ENCODE data around the gene PCSK5.

PCSK5 gene

GRCh38 chr9:75990576-75991304 lies 100.3 kb downstream of the PCSK5 start:
- no peak for DNase-seq (ENCODE audit: extremely low read depth, insufficient read length)

GRCh38 chr9:75992482-75993206 lies 102.2 kb downstream of the PCSK5 start:
- no peak for DNase-seq (ENCODE audit: extremely low read depth, insufficient read length)
- no peaks in the 10 kb centered on the region for H3K27me3 ChIP-seq (replicated peaks; ENCODE audit: control insufficient read depth, insufficient read depth, low read length)
- no peak overlapping the region for H3K4me3 ChIP-seq (replicated peaks; ENCODE audit: low read depth, low read length)
- no peaks in the 10 kb centered on the region for H3K36me3 ChIP-seq (ENCODE audit: control insufficient read depth, insufficient read depth, low read length)
- no peak for TF ChIP-seq CTCF (IDR thresholded peaks at IDR 0.05; ENCODE audit: insufficient read depth, low read length, poor library complexity, severe bottlenecking)

More at GRCh38 chr9:75990576-75991304, 100.3 kb downstream of the PCSK5 start:
- no peaks in the 10 kb centered on the region for H3K36me3 ChIP-seq (ENCODE audit: control insufficient read depth, insufficient read depth, low read length)
- no peaks in the 10 kb centered on the region for H3K27me3 ChIP-seq (replicated peaks; ENCODE audit: control insufficient read depth, insufficient read depth, low read length)
- no peak for TF ChIP-seq CTCF (IDR thresholded peaks at IDR 0.05; ENCODE audit: insufficient read depth, low read length, poor library complexity, severe bottlenecking)
- no peak overlapping the region for H3K4me3 ChIP-seq (replicated peaks; ENCODE audit: low read depth, low read length)

DNA sequence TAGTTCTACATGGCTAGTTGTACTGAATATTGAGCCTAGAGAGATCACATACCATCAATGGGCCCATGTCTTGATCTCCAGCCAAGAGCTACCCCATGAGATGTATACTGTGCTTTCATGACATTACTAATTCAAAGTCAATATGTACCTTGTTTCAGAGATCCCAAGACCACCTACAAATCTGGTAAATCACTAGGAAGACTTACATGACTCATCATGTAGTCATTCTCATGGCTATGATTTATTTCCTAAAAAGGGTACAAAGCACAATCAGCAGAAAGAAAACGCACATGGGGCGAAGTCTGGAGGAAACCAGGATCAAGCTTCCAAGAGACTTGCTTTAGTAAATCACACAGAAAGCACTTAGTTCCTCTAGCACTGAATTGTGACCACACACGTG lies 103.0 kb downstream of the PCSK5 start:
- no peak for TF ChIP-seq CTCF (IDR thresholded peaks at IDR 0.05; ENCODE audit: insufficient read depth, low read length, poor library complexity, severe bottlenecking)
- H3K36me3 ChIP-seq (ENCODE audit: control insufficient read depth, insufficient read depth, low read length): no peaks in the 10 kb centered on the region

GRCh38 chr9:75995066-75995465 lies 104.6 kb downstream of the PCSK5 start:
- TF ChIP-seq CTCF (IDR thresholded peaks at IDR 0.05; ENCODE audit: insufficient read depth, low read length, poor library complexity, severe bottlenecking): no peak
- DNase-seq (ENCODE audit: extremely low read depth, insufficient read length): no peak
- H3K27me3 ChIP-seq (replicated peaks; ENCODE audit: control insufficient read depth, insufficient read depth, low read length): no peaks in the 10 kb centered on the region

More for the DNA sequence above, 103.0 kb downstream of the PCSK5 start:
- no peaks in the 10 kb centered on the region for H3K27me3 ChIP-seq (replicated peaks; ENCODE audit: control insufficient read depth, insufficient read depth, low read length)
- no peak for DNase-seq (ENCODE audit: extremely low read depth, insufficient read length)
- H3K4me3 ChIP-seq (replicated peaks; ENCODE audit: low read depth, low read length): no peak overlapping the region

DNA sequence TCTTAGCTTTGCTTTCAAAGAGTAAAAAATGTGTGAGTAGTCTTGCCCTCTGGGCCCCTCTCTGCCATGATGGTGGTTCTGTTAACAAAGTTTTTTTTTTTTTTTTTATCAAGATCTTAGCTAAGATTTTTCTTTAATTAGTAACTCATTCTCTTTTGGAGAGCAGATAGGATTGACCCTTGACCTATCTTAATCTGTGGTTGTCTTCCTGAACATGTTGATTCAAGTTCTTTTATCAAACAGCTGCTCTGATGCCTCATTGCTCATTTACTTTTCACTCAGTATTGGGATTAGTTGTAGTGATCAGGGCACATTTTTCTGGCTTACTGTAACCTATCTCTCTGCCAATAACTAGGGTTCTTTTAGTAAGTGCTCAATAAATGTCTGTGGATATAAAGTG lies 106.3 kb downstream of the PCSK5 start:
- H3K27me3 ChIP-seq (replicated peaks; ENCODE audit: control insufficient read depth, insufficient read depth, low read length): no peaks in the 10 kb centered on the region
- DNase-seq (ENCODE audit: extremely low read depth, insufficient read length): no peak
- H3K36me3 ChIP-seq (ENCODE audit: control insufficient read depth, insufficient read depth, low read length): no peaks in the 10 kb centered on the region
- TF ChIP-seq CTCF (IDR thresholded peaks at IDR 0.05; ENCODE audit: insufficient read depth, low read length, poor library complexity, severe bottlenecking): no peak
- no peak overlapping the region for H3K4me3 ChIP-seq (replicated peaks; ENCODE audit: low read depth, low read length)

More at GRCh38 chr9:75995066-75995465, 104.6 kb downstream of the PCSK5 start:
- no peaks in the 10 kb centered on the region for H3K36me3 ChIP-seq (ENCODE audit: control insufficient read depth, insufficient read depth, low read length)
- H3K4me3 ChIP-seq (replicated peaks; ENCODE audit: low read depth, low read length): no peak overlapping the region

Data from GM06990 (cell line).